Prostate gland (tissue), 2 donors: Measurements from ENCODE around the gene FSIP1.

Source experiments
- CTCF ChIP-seq, 4 experiments: fragments of 200-600 bp in 2 of 4; fragments of 450-650 bp in 2 of 4; sonication (generic) in 2 of 4; IDR thresholded peaks; 1 replicate in 3 of 4; 2 replicates in 1 of 4; pipeline ENCODE4 v1.5.1; 2016 to 2019; ENCODE audit warnings: antibody characterized with exemption in 4 of 4, mild to moderate bottlenecking in 2 of 4, moderate library complexity in 2 of 4
- POLR2A ChIP-seq: fragments of 450-650 bp; IDR thresholded peaks from one replicate; pipeline ENCODE4 v1.6.1; 2016; ENCODE audit warnings: antibody characterized with exemption, mild to moderate bottlenecking
- POLR2AphosphoS5 ChIP-seq: sonication (generic); formaldehyde crosslinking; IDR thresholded peaks from one replicate; pipeline ENCODE4 v1.6.1; 2017; ENCODE audit warnings: antibody characterized with exemption

GRCh38 chr15:39756806-39757522 lies 25.7 kb downstream of the FSIP1 start:
- TF ChIP-seq CTCF (IDR thresholded peaks at IDR 0.05) (peak; percentile 68 to 84 (median 76)), POLR2A (no peak), POLR2AphosphoS5 (no peak)
